BJ (cell line): ENCODE data around the gene CLEC4F. TPM values are rescaled to one million over a fixed set of nuclear protein-coding genes. Genes with fewer than 3 reads are reported as not detected.

Source experiments
- CTCF ChIA-PET: fragments of 350-600 bp; formaldehyde crosslinking; extraction: SDS; loops from one replicate; lab custom pipeline; 2021; ENCODE audit warnings: antibody characterized with exemption, inconsistent platforms; lab: Yijun Ruan, JAX
- POLR2A ChIA-PET: fragments of 300-600 bp; sonication (Branson Sonifier 250); formaldehyde crosslinking; extraction: SDS; loops from one replicate; lab custom pipeline; 2021; ENCODE audit warnings: antibody characterized with exemption; lab: Charles Lee
- DNase-seq: peaks from one replicate; pipeline ENCODE4 v3.0.0-alpha.2; 2011; ENCODE audit warnings: low read depth
- H3K27me3 ChIP-seq: 2 replicates; pipeline ENCODE4 v1.6.0; 2011; ENCODE audit warnings: low read length; ENCODE audit not compliant: control insufficient read depth, insufficient read depth
- H3K36me3 ChIP-seq: 2 replicates; pipeline ENCODE4 v1.5.1; 2011; ENCODE audit warnings: low read length; ENCODE audit not compliant: control insufficient read depth, insufficient read depth
- H3K4me3 ChIP-seq: 2 replicates; pipeline ENCODE4 v1.5.1; 2011; ENCODE audit warnings: low read depth, mild to moderate bottlenecking, control low read depth, low read length
- CTCF ChIP-seq: IDR thresholded peaks from 2 replicates; pipeline ENCODE4 v1.5.1; 2011; ENCODE audit warnings: low read depth, mild to moderate bottlenecking, control low read depth, inconsistent platforms, low read length, moderate library complexity; ENCODE audit not compliant: insufficient read depth
- polyA plus RNA-seq: library from polyadenylated mRNA; depleted of rRNA; stranded (reverse); fragments of >200 nt; gene quantifications from 2 replicates; pipeline ENCODE4 v1.2.3, GENCODE V29; 2011

CLEC4F gene
- polyA plus RNA-seq, 1 experiment = not detected

GRCh38 chr2:70772486-70773155 lies 47.8 kb downstream of the CLEC4F start:
- no peak for TF ChIP-seq CTCF
- ChIA-PET POLR2A (no interaction called here), CTCF (interaction anchor here (1.0 kb wide), 1 partner anchor 14 kb away, joined by 3 read pairs; no protein-coding TSS in a partner anchor)
- H3K36me3 ChIP-seq = no peaks in the 10 kb centered on the region
- no peak overlapping the region for H3K4me3 ChIP-seq
- no peak for DNase-seq
- H3K27me3 ChIP-seq = peaks cover 21% of the 10 kb centered on the region

- Histone ChIP-seq H3K27me3 (peaks cover 30% of the 10 kb centered on the region), H3K36me3 (no peaks in the 10 kb centered on the region), H3K4me3 (no peak overlapping the region)
- DNase-seq = no peak
- no peak for TF ChIP-seq CTCF
- ChIA-PET POLR2A (no interaction called here), CTCF (no interaction called here)
Observed at GRCh38 chr2:70771446-70771845, 49.0 kb downstream of the CLEC4F start.

GRCh38 chr2:70769450-70769849 lies 50.9 kb downstream of the CLEC4F start:
- no peak for DNase-seq
- POLR2A ChIA-PET = no interaction called here
- H3K27me3 ChIP-seq = peaks cover 31% of the 10 kb centered on the region
- TF ChIP-seq CTCF = no peak
- no peaks in the 10 kb centered on the region for H3K36me3 ChIP-seq
- CTCF ChIA-PET = interaction anchor here (1.0 to 2.5 kb wide), 3 partner anchors 16 to 428 kb away, joined by 3 to 9 read pairs (median 3); no protein-coding TSS in a partner anchor
- no peak overlapping the region for H3K4me3 ChIP-seq

- DNase-seq = no peak
- ChIA-PET POLR2A (no interaction called here), CTCF (interaction anchor here (1.0 to 2.5 kb wide), 4 partner anchors 16 to 466 kb away, joined by 3 to 9 read pairs (median 4); partner anchors contain the start of gene FAM136A)
- TF ChIP-seq CTCF = no peak
- Histone ChIP-seq H3K27me3 (peaks cover 31% of the 10 kb centered on the region), H3K4me3 (no peak overlapping the region), H3K36me3 (no peaks in the 10 kb centered on the region)
Observed at GRCh38 chr2:70768590-70769085, 51.8 kb downstream of the CLEC4F start.

GRCh38 chr2:70767699-70768589 lies 52.5 kb downstream of the CLEC4F start, which contains the start of gene ADD2:
TSS of gene ADD2 (minus strand) at chr2:70768200. CDS start at chr2:70706408, 61,792 bp downstream.
- no peak for DNase-seq
- no peak for TF ChIP-seq CTCF
- Histone ChIP-seq H3K4me3 (peak within 1 kb of the TSS; percentile 8; the same call in 1 of the 2 replicates), H3K36me3 (no peaks in the 10 kb centered on the region), H3K27me3 (peaks cover 31% of the 10 kb centered on the region)
- ChIA-PET CTCF (interaction anchor here (0.8 to 2.5 kb wide), 4 partner anchors 9 to 466 kb away, joined by 3 to 9 read pairs (median 4); partner anchors contain the start of gene FAM136A), POLR2A (no interaction called here)
